ENCODE results near the gene RGS7. TPM values are rescaled to one million over a fixed set of nuclear protein-coding genes. Genes with fewer than 3 reads are reported as not detected.

Gene RGS7
- total RNA-seq, 1 experiment from 2014 or later, result 0.10 TPM

GRCh38 chr1:241048622-241049021, 308.4 kb downstream of the RGS7 start:
- DNase-seq (ENCODE audit: low read depth, low spot score), result no peak

DNA sequence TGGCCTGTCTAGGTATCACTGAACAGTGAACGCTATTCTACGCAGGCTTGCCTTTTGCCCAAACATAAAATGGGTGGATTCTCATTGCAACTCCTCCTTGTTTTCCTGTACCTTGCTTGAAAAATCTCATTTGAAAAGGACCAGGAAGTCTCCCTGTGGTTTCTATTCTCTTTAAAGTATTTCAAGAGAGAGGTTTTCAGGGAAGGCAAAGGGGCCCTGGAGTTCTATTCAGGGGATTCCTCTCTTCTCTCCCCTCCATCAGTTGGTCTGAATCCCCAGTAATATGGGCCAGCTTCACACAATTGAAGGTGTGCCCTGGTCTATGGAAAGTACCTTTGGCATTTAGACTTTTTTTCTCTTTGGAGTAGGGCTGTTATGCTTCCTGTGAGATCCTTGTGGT, 311.3 kb downstream of the RGS7 start:
- Histone ChIP-seq H3K9me3 (ENCODE audit: control insufficient read depth, insufficient read depth, low read depth, low read length) (no peaks in the 10 kb centered on the region), H3K27me3 (ENCODE audit: control insufficient read depth, insufficient read depth, low read length) (no peaks in the 10 kb centered on the region), H3K36me3 (ENCODE audit: control insufficient read depth, insufficient read depth, low read length) (no peaks in the 10 kb centered on the region), H3K4me3 (ENCODE audit: low read depth in 2 of 2, low read length in 2 of 2) (no peak overlapping the region), H3K27ac (ENCODE audit: low read length) (no peak overlapping the region), H3K4me1 (ENCODE audit: control insufficient read depth, insufficient read depth, low read length) (no peaks in the 10 kb centered on the region)
- DNase-seq (ENCODE audit: low read depth, low spot score) (no peak), ATAC-seq (no peak)
- ChIA-PET POLR2A (no interaction called here), CTCF (no interaction called here)
- BruUV-seq (replicated peaks), result no TSS peak
- in situ Hi-C loops (cut with HindIII; ENCODE audit: low pct_unique_long_range_greater_than_20kb, low sequenced_read_pairs), result no loop called here
- intact Hi-C loops (cut with micrococcal nuclease; ENCODE audit: unreplicated experiment), result no loop called here
- no peak for TF ChIP-seq TCF7L2 (IDR thresholded peaks at IDR 0.05; ENCODE audit: low read depth, low read length)
- no peak for TF ChIP-seq CTCF (IDR thresholded peaks at IDR 0.05)

More at GRCh38 chr1:241048622-241049021, 308.4 kb downstream of the RGS7 start:
- Histone ChIP-seq H3K4me1 (ENCODE audit: control insufficient read depth, insufficient read depth, low read length) (no peaks in the 10 kb centered on the region), H3K27me3 (ENCODE audit: control insufficient read depth, insufficient read depth, low read length) (no peaks in the 10 kb centered on the region), H3K4me3 (ENCODE audit: low read depth in 2 of 2, low read length in 2 of 2) (no peak overlapping the region), H3K36me3 (ENCODE audit: control insufficient read depth, insufficient read depth, low read length) (no peaks in the 10 kb centered on the region), H3K27ac (ENCODE audit: low read length) (no peak overlapping the region), H3K9me3 (ENCODE audit: control insufficient read depth, insufficient read depth, low read depth, low read length) (no peaks in the 10 kb centered on the region)
- no peak for ATAC-seq
- no TSS peak for BruUV-seq (replicated peaks)
- TF ChIP-seq CTCF (IDR thresholded peaks at IDR 0.05) (no peak), TCF7L2 (IDR thresholded peaks at IDR 0.05; ENCODE audit: low read depth, low read length) (no peak), POLR2AphosphoS5 (IDR thresholded peaks at IDR 0.05; ENCODE audit: low read depth, low read length) (no peak), SIN3A (IDR thresholded peaks at IDR 0.05; ENCODE audit: borderline replicate concordance, insufficient read depth, low read depth, low read length) (no peak)
- TF ChIP-seq, protein P1, sequence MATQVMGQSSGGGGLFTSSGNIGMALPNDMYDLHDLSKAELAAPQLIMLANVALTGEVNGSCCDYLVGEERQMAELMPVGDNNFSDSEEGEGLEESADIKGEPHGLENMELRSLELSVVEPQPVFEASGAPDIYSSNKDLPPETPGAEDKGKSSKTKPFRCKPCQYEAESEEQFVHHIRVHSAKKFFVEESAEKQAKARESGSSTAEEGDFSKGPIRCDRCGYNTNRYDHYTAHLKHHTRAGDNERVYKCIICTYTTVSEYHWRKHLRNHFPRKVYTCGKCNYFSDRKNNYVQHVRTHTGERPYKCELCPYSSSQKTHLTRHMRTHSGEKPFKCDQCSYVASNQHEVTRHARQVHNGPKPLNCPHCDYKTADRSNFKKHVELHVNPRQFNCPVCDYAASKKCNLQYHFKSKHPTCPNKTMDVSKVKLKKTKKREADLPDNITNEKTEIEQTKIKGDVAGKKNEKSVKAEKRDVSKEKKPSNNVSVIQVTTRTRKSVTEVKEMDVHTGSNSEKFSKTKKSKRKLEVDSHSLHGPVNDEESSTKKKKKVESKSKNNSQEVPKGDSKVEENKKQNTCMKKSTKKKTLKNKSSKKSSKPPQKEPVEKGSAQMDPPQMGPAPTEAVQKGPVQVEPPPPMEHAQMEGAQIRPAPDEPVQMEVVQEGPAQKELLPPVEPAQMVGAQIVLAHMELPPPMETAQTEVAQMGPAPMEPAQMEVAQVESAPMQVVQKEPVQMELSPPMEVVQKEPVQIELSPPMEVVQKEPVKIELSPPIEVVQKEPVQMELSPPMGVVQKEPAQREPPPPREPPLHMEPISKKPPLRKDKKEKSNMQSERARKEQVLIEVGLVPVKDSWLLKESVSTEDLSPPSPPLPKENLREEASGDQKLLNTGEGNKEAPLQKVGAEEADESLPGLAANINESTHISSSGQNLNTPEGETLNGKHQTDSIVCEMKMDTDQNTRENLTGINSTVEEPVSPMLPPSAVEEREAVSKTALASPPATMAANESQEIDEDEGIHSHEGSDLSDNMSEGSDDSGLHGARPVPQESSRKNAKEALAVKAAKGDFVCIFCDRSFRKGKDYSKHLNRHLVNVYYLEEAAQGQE (IDR thresholded peaks at IDR 0.05; ENCODE audit: insufficient read depth in 1 of 2, low read depth in 2 of 2, low read length in 1 of 2), result no peak
- intact Hi-C loops (cut with micrococcal nuclease; ENCODE audit: unreplicated experiment), result no loop called here
- in situ Hi-C loops (cut with HindIII; ENCODE audit: low pct_unique_long_range_greater_than_20kb, low sequenced_read_pairs), result no loop called here
- ChIA-PET CTCF (no interaction called here), POLR2A (no interaction called here)
